ENCODE data around the gene CPNE4.

The CPNE4 gene

GRCh38 chr3:131856171-131856570, 178.6 kb downstream of the CPNE4 start:
- DNase-seq: no peak

DNA sequence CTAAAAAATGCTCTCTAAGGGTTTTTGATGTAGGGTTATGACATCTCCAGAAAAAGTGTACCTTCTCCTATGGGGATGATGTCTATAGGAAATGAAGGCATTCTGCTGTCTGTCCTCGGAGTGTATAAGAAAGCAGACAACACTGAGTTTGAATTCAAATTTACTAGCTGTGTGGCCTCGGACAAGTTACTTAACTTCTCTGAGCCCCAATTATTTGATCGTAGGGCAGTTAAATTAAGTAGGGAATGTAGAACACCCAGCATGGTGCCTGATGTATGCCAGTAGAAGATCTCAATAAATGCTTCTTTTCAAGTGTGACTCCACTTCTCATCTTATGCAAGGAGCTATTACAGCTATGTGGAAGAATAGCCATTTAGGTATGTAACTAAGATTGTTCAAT, 184.6 kb downstream of the CPNE4 start:
- no peak for DNase-seq

DNA sequence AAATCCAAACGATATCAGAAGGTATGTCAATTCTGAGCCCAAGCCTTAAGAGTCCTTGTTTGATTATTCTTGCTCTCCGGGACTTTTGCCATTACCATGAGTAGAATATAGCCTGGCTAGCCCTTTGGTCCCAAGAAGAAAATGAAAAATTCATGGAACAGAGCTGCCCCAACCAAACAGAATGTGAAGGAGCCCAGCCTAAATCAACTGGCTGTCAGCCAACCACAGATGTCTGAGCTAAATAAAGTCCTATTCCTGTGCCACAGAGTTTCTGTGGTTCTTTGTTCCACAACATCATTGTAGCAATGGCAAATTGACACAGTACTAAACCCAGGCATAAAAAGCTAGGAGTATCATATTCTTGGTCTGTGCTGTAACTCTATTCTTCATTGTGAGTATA, 185.2 kb downstream of the CPNE4 start:
- peak; percentile 10 for DNase-seq

- DNase-seq: peak; percentile 16
Observed at GRCh38 chr3:131847966-131848510, 186.8 kb downstream of the CPNE4 start.

DNA sequence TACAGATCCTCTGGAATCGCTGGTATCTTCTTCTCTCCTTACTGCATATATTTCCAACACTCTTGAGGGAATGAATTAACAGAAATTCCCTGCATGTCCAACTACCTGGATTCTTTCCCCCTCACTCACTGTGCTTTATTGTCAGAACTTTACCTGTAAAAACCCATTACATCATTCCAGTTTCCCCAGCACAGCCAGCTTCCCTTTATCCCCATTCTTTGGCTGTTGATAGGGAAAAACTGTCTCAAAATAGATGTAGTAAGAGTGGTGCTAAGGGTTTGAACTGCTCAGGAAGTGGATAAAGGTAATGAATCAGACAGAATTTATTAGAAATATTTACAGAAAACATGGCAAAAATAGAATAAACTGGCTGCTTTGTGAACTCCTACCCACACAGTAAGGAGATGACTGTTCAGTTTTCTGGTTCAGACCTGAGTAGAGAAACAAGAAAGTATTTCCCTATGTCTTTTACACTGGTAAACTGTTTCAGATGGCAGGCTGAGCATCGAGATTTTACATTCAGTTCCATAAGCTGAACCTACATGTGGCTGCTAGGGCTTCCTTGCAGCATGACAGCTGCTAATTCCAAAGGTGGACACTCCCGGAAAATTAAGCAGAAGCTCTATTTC, 188.4 kb downstream of the CPNE4 start:
- no peak for DNase-seq

DNA sequence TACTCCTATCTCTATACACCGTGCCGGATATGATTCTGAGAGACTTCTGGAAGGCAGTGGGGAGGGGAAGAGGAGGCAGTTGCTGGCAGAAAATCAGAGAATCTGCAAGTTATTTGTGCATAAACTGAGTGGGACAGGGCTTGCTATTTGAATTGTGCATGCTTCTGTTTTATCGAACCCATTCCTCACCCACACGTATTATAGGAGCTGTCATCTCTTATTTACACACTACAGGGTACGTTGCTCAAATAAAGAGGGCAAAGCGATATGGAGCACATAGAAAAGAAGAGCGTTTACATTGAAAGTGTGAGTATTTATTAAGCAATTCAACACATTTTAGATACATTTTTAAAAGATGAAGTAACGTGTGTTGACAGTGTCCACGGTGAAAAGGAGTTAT, 191.6 kb downstream of the CPNE4 start:
- DNase-seq: no peak

DNA sequence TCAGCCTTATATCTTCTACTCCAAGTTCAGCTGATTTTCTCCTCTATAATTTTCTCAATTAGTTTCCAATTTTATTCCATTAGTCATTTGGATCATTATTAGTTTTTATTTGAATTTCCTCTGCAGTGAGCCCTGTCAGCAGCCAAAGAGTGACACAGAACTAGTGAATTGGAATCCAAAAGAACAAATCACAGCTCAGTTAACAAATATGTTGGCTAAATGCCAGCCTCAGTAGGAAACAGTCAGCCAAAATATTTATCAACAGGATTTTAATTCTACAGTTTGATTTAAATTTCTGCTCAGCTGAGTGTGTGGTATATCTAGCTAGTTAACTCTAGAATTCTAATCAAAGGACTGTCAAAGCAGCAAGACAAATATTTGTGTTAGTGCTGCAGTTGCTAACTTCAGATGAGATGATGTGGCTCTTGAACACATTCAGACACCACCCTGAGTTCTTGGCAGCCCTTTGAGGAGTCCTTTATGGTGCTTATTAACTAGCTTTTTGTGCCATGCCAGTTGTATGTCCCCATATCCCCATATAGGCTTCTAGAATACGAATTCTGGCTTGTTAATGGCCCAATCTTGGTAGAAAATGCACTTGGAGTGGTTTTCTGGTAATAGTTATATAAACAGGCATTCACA, 194.5 kb downstream of the CPNE4 start:
- DNase-seq: no peak

DNA sequence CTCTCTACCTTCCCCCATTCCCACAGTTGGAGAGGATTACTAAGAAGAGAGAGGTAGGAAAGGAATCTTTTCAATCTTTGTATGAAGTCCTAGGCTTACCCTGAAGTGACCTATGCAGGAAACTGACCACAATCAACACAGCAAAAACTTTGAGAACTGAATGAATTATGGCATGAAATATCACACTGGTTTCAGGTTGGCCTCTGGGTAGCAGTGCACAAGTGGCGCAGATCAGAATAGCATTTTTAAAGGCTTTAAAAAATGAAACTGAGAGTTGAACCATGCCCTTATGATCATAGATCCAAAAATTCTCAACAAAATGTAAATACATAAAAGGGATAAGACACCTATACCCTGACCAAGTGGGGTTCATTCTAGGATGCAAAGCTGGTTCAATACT, 198.9 kb downstream of the CPNE4 start:
- no peak for DNase-seq

DNA sequence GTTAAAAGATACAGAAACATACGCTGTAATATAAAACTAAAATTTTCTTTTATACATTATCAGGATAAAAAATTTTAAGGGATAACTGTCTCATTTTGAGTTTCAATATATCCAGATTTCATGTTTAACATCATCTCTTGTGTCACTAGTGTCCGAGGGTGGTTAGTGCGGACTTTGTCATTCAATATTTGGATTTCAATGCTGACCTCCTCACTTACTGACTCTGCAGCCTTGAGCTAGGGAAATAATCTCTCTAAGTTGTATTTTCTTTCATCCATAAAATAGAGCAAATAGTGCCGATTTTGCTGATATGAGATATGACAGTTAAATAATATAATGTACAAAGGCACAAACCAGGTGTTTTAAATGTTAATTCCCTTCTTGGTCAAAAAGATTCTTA, 203.2 kb downstream of the CPNE4 start:
- no peak for DNase-seq

DNA sequence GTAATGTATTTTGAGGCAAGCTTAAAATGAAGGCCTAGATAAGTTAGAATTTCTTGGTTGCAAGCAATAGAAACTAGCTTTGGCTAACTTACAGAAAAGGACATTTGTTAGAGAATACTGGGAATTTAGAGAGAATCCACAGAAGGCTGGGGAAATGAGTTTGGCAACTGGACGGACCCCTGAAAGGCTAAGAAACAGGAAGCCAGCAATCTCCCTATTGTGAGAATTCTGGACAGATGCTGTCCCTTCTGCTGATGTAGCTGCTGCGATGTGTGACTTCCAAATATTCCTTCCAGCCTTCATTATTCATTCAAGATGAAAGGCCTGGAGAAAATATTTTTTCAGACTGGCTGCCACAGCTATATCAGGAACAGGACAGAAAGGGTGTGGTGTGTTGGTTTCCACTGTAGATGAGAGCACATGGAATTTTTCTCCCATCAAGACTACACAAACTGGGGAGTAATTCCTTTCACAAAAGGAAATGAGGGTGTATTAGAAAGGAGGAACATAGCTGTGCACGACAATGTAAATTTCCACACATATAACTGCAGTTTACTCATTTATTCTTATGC, 213.5 kb downstream of the CPNE4 start:
- DNase-seq: no peak

- DNase-seq: no peak
Observed at GRCh38 chr3:131819381-131820055, 215.3 kb downstream of the CPNE4 start.

DNA sequence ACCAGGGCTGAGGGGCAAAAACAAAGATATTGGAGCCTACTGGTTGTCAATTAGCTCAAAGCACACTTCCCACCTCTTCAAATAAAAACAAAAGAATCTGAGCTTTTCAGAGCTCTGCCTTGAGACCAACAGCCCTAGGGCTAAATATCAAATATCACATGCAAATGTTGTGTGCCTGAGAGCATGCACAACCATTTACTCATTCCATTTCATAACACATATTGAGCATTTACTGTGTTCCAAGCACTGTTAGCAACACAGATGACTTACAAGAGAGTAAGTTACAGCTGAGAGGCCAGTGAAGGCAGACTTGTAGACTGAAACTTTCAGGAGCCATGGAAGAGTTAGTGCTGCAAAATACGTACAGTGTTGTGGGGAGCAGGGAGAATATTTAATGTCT, 222.4 kb downstream of the CPNE4 start:
- DNase-seq: no peak

DNA sequence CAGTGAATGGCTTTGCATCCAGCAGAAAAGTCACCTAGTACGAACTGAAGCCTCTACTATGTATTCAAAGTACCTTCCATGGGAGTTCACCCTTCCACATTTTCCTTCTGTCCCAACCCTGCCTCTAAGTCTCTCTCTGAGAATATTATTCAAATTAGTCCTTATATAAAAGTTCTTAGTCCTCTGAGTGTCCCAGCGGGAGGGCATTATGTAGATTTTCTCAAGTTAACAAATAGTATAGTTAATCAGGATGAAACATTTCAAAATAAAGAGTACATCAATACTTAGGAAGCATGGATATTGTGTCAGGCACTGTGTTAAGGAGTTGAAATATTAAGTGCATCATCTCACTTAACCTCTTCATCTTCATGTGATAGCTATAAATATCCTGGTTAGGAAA, 223.3 kb downstream of the CPNE4 start:
- no peak for DNase-seq

GRCh38 chr3:131807822-131808221, 227.0 kb downstream of the CPNE4 start:
- peak; percentile 6 for DNase-seq

DNA sequence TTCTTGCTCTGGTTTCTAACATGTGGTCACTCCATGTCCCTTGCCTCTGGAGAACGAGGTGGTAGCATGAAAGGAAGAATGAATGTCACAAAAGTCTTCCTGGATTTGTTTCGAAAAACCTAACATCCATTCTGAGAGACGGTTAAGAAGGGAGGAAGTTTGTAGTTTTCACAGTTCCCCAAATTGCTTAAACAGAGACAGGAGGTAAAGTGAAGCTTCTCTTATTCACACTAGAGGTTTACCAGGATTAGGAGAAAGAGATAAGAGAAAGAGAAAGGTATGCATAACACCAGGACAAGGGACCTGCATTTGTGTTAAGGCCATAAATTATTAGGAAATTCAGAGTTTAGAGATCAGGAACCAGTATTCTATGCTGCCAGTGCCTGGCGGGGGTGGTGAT, 228.1 kb downstream of the CPNE4 start:
- peak; percentile 79 for DNase-seq

DNA sequence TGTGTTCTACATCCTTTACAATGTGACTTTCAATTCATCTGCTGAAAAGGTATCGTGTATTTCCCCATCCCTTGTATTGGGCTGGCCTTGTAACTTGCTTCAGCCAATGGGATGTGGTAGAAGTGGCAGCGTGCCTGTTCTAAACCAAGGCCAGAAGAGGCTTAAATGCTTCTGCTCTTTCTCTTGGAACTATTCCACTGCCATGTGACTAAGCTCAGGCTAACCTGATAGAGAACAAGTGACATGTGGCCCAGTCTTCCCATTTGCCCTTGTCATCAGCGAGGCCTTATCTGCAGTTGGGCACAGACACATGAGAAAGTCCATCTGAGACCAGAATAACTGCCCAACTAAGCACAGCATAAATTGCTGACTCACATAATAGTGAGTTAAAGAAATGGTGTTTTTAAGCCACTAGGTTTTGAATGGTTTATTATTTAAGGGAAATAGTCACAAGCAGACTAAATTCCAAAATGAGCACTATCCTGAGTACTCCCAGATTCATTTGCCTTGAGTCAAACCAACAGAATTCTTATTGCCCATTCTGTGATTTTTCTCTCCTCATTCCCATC, 230.2 kb downstream of the CPNE4 start:
- DNase-seq: no peak

GRCh38 chr3:131803113-131803512, 231.7 kb downstream of the CPNE4 start:
- DNase-seq: peak; percentile 49

DNA sequence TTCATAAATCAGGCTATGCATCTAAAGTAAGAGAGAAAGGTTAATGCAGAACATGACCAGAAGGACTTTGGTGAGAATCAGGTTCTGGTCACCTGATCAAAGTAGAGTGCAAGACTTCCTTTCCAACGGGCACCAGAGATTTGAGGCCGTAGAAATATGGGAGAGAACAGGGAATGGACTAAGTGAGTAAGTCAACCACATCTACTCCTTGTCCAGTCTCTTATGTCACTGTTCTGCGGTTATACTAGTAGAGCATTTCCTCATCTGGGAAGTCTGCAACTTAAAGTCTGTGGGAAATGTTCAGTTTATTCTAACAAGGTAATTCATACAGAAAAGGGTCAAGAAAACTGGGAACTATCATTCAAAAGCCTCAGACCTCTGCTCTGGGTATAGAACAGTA, 232.8 kb downstream of the CPNE4 start:
- peak; percentile 43 for DNase-seq

GRCh38 chr3:131801566-131801965, 233.2 kb downstream of the CPNE4 start:
- DNase-seq: no peak

- no peak for DNase-seq
Observed at GRCh38 chr3:131797776-131798175, 237.0 kb downstream of the CPNE4 start.

DNA sequence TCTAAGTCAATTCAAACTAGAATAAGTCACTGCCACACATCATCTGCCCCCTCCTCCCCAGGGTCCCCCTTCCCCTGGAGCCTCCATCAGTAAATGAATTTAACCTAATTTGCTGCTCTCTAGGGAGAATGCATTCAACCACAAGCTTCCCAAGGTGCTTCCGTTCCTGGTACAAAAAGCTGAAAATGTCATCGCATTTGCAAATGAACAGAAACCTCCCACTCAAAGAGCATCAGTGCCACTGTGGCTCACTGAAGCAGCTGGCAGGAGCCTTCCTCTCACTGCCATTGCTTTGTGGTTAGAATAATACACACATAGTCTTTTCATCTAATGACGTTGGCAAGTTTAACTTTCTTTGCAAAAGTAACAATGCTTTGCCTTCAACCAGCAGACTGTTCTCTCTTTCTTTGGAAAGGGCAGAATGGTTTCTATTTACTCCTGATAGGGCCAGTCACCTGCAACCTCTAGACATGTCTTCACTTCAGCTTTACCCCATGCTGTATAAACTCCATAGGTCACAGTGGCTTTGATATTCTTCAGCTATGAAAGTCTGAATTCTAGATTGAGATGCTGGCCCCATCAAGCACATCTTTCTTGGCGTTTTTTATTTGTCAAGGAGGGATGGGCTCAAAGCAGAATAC, 238.1 kb downstream of the CPNE4 start:
- DNase-seq: peak; percentile 16

GRCh38 chr3:131796111-131796510, 238.7 kb downstream of the CPNE4 start:
- DNase-seq: no peak
